Esophagus muscularis mucosa (tissue), 3 donors: Measurements from ENCODE around the gene BCL7C.

Experiments
- CTCF ChIP-seq, 3 experiments: fragments of 200-600 bp in 2 of 3; fragments of 450-650 bp in 1 of 3; sonication (generic) in 2 of 3; IDR thresholded peaks; one replicate each; pipeline ENCODE4 v1.5.1; 2017 to 2019; ENCODE audit warnings: antibody characterized with exemption in 3 of 3, mild to moderate bottlenecking in 2 of 3, moderate library complexity in 1 of 3
- POLR2A ChIP-seq: fragments of 450-650 bp; IDR thresholded peaks from one replicate; pipeline ENCODE4 v1.6.1; 2017; ENCODE audit warnings: antibody characterized with exemption, moderate library complexity, mild to moderate bottlenecking, low read depth

GRCh38 chr16:30885196-30885595, 8.7 kb downstream of the BCL7C start:
- TF ChIP-seq CTCF (IDR thresholded peaks at IDR 0.05) (no peak), POLR2A (no peak)
